Measurements from ENCODE around the gene ABCC1. TPM values are rescaled to one million over a fixed set of nuclear protein-coding genes. Genes with fewer than 3 reads are reported as not detected.

The ABCC1 gene
- total and polyA plus RNA-seq, 2 donors from 2014 or later, result 4.6 to 29.7 TPM

DNA sequence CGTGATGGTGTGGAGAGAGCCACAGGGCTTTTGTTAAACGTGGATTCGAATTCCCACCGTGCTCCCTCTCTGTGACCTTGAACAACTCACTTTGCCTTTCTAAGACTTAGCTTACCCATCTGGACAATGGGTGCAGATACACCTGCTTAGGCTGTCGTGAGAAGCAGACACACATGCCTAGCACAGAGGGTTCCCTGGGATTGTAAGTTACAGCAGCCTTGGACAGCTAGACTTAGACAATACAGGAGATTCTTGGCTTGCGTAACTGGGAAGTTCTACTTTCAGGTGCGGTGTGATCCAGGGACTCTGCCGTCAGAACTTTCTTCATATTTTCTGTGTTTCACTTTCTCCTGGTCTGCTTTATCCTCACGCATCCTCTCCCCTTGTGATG, 127.0 kb downstream of the ABCC1 start:
- intact Hi-C loops (cut with DNase I), result no loop called here
- H3K4me3 ChIP-seq (ENCODE audit: low read length in 3 of 3), result no peak overlapping the region
- no peak for FAIRE-seq
- TF ChIP-seq, protein P1, sequence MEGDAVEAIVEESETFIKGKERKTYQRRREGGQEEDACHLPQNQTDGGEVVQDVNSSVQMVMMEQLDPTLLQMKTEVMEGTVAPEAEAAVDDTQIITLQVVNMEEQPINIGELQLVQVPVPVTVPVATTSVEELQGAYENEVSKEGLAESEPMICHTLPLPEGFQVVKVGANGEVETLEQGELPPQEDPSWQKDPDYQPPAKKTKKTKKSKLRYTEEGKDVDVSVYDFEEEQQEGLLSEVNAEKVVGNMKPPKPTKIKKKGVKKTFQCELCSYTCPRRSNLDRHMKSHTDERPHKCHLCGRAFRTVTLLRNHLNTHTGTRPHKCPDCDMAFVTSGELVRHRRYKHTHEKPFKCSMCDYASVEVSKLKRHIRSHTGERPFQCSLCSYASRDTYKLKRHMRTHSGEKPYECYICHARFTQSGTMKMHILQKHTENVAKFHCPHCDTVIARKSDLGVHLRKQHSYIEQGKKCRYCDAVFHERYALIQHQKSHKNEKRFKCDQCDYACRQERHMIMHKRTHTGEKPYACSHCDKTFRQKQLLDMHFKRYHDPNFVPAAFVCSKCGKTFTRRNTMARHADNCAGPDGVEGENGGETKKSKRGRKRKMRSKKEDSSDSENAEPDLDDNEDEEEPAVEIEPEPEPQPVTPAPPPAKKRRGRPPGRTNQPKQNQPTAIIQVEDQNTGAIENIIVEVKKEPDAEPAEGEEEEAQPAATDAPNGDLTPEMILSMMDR (IDR thresholded peaks at IDR 0.05; ENCODE audit: borderline replicate concordance, extremely low read depth, insufficient read depth), result no peak
- H3K36me3 ChIP-seq (ENCODE audit: control insufficient read depth in 2 of 3, insufficient read depth in 3 of 3, low read length in 3 of 3), result peaks cover 0 to 15% (median 2%) of the 10 kb centered on the region in 3 donors
- H3K9ac ChIP-seq (ENCODE audit: low read length in 3 of 3), result no peak overlapping the region
- DNase-seq, result no peak
- H3K4me1 ChIP-seq (ENCODE audit: control insufficient read depth in 2 of 3, insufficient read depth in 2 of 3, low read depth in 1 of 3, low read length in 3 of 3), result peaks cover 0 to 16% (median 6%) of the 10 kb centered on the region in 3 donors
- no peak overlapping the region for H3K27ac ChIP-seq (ENCODE audit: low read depth in 2 of 2, low read length in 2 of 2)
- H3K27me3 ChIP-seq (ENCODE audit: control insufficient read depth, insufficient read depth, low read length), result no peaks in the 10 kb centered on the region
- no peaks in the 10 kb centered on the region for H3K9me3 ChIP-seq (ENCODE audit: control insufficient read depth in 2 of 3, insufficient read depth in 1 of 3, low read length in 3 of 3)

DNA sequence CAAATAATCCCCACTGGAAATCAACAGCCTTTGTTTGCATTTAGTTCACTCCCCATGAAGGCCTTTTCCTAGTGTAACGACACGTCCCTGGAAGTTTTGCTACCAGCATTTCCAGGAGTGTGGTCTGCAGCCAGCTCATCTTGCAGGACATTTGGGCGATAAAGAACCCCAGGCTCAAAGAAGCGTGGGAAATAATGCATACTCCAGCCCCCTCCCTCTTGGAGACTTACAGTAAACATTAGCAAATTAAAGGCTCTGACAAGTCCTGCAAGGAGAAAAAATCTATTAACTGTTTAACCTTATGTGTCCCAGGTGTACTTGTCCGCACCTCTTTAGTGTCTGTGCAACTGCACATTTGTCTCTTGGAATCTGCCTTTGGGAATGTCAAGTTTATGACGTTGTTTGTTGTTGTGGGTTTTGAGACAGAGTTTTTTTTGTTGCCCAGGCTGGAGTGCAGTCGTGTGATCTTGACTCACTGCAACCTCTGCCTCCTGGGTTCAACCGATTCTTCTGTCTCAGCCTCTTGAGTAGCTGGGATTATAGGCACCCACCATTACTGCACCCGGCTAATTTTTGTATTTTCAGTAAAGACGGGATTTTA, 131.1 kb downstream of the ABCC1 start:
- Histone ChIP-seq H3K4me1 (ENCODE audit: control insufficient read depth in 2 of 3, insufficient read depth in 2 of 3, low read depth in 1 of 3, low read length in 3 of 3) (peaks cover 0 to 6% (median 0%) of the 10 kb centered on the region in 3 donors), H3K9ac (ENCODE audit: low read length in 3 of 3) (no peak overlapping the region), H3K27me3 (ENCODE audit: control insufficient read depth, insufficient read depth, low read length) (no peaks in the 10 kb centered on the region), H3K9me3 (ENCODE audit: control insufficient read depth in 2 of 3, insufficient read depth in 1 of 3, low read length in 3 of 3) (peaks cover 0 to 7% (median 0%) of the 10 kb centered on the region in 3 donors), H3K36me3 (ENCODE audit: control insufficient read depth in 2 of 3, insufficient read depth in 3 of 3, low read length in 3 of 3) (peaks cover 5 to 22% (median 8%) of the 10 kb centered on the region in 3 donors), H3K4me3 (ENCODE audit: low read length in 3 of 3) (no peak overlapping the region), H3K27ac (ENCODE audit: low read depth in 2 of 2, low read length in 2 of 2) (no peak overlapping the region)
- DNase-seq (no peak), FAIRE-seq (no peak)
- TF ChIP-seq, protein P1 (IDR thresholded peaks at IDR 0.05; ENCODE audit: borderline replicate concordance, extremely low read depth, insufficient read depth), result no peak
- intact Hi-C loops (cut with DNase I), result no loop called here

DNA sequence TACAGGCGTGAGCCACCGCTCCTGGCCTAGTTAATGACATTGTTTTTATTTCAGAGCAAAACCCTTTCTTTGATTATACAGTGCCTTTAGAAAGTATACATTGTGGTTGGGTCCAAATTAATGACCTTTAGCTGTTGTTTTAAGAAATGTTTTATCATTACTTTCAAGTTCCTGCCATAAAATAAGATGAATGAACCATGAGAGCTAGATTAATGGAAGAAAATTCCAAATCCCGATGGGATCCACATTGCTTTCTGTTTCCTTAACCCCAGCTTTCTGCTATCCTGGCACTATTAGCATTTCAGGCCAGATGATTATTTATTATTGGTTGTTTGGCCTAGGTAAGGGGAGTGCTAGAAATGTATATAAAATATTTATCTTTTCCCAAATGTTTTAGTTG, 131.7 kb downstream of the ABCC1 start:
- Histone ChIP-seq H3K36me3 (ENCODE audit: control insufficient read depth in 2 of 3, insufficient read depth in 3 of 3, low read length in 3 of 3) (peaks cover 5 to 22% (median 12%) of the 10 kb centered on the region in 3 donors), H3K9ac (ENCODE audit: low read length in 3 of 3) (no peak overlapping the region), H3K4me3 (ENCODE audit: low read length in 3 of 3) (no peak overlapping the region), H3K4me1 (ENCODE audit: control insufficient read depth in 2 of 3, insufficient read depth in 2 of 3, low read depth in 1 of 3, low read length in 3 of 3) (peaks cover 0 to 5% (median 0%) of the 10 kb centered on the region in 3 donors), H3K9me3 (ENCODE audit: control insufficient read depth in 2 of 3, insufficient read depth in 1 of 3, low read length in 3 of 3) (peaks cover 0 to 7% (median 0%) of the 10 kb centered on the region in 3 donors), H3K27me3 (ENCODE audit: control insufficient read depth, insufficient read depth, low read length) (no peaks in the 10 kb centered on the region), H3K27ac (ENCODE audit: low read depth in 2 of 2, low read length in 2 of 2) (no peak overlapping the region)
- TF ChIP-seq, protein P1 (IDR thresholded peaks at IDR 0.05; ENCODE audit: borderline replicate concordance, extremely low read depth, insufficient read depth), result no peak
- intact Hi-C loops (cut with DNase I), result no loop called here
- DNase-seq (peak in 1 of 5 donors; percentile 62), FAIRE-seq (no peak)

Data from kidney (tissue), 14 donors.